OCI-LY3 (cell line): ENCODE results near the gene F13A1.

Experiments
- H2AFZ ChIP-seq: fragments of 200-600, 300-600 bp; shearing (Covaris generic); 2 replicates; pipeline ENCODE4 v1.6.0; 2014; ENCODE audit warnings: antibody characterized with exemption, low read depth, low read length
- H3K27ac ChIP-seq: fragments of 200-600, 300-600 bp; sonication (generic); 2 replicates; pipeline ENCODE4 v1.5.1; 2014; ENCODE audit warnings: mild to moderate bottlenecking, low read length, moderate library complexity, mixed read lengths
- H3K27me3 ChIP-seq: fragments of 200-600, 300-600 bp; sonication (generic); 2 replicates; pipeline ENCODE4 v1.6.1; 2014; ENCODE audit warnings: low read depth, low read length, mixed read lengths
- H3K36me3 ChIP-seq: fragments of 200-600, 300-600 bp; sonication (generic); replicated peaks from 2 replicates; pipeline ENCODE3; 2014; ENCODE audit warnings: low read depth, low read length, mixed read lengths
- H3K4me1 ChIP-seq: fragments of 300-600, 200-600 bp; sonication (generic); 2 replicates; pipeline ENCODE4 v1.6.1; 2014; ENCODE audit warnings: low read length, mixed read lengths
- H3K4me2 ChIP-seq: fragments of 200-600, 300-600 bp; sonication (generic); 2 replicates; pipeline ENCODE4 v1.6.1; 2014; ENCODE audit warnings: low read length, mixed read lengths
- H3K4me3 ChIP-seq: fragments of 300-600, 200-600 bp; sonication (generic); 2 replicates; pipeline ENCODE4 v1.5.1; 2014; ENCODE audit warnings: antibody characterized with exemption, mild to moderate bottlenecking, low read length, moderate library complexity
- H3K79me2 ChIP-seq: fragments of 300-600, 200-600 bp; shearing (Covaris generic); 2 replicates; pipeline ENCODE4 v1.6.1; 2014; ENCODE audit warnings: mild to moderate bottlenecking, low read length, mixed read lengths
- H3K9ac ChIP-seq: fragments of 300-600, 200-600 bp; shearing (Covaris generic); 2 replicates; pipeline ENCODE4 v1.6.0; 2014; ENCODE audit warnings: mild to moderate bottlenecking, low read length, moderate library complexity
- H3K9me3 ChIP-seq: fragments of 200-600, 300-600 bp; shearing (Covaris generic); 2 replicates; pipeline ENCODE4 v1.6.1; 2014; ENCODE audit warnings: low read length, mixed read lengths; ENCODE audit not compliant: insufficient read depth
- H4K20me1 ChIP-seq: fragments of 200-600, 300-600 bp; sonication (generic); 2 replicates; pipeline ENCODE4 v1.6.1; 2016; ENCODE audit warnings: low read length, mixed read lengths; ENCODE audit not compliant: insufficient read depth
- CTCF ChIP-seq: fragments of 200-600, 300-600 bp; sonication (generic); IDR thresholded peaks from 2 replicates; pipeline ENCODE4 v1.5.1; 2014; ENCODE audit warnings: antibody characterized with exemption, low read length, low read depth
- EZH2phosphoT487 ChIP-seq: fragments of 200-600 bp; shearing (Covaris generic); IDR thresholded peaks from 2 replicates; pipeline ENCODE4 v1.6.1; 2018; ENCODE audit warnings: antibody characterized with exemption, mixed run types, low read depth

Gene F13A1

DNA sequence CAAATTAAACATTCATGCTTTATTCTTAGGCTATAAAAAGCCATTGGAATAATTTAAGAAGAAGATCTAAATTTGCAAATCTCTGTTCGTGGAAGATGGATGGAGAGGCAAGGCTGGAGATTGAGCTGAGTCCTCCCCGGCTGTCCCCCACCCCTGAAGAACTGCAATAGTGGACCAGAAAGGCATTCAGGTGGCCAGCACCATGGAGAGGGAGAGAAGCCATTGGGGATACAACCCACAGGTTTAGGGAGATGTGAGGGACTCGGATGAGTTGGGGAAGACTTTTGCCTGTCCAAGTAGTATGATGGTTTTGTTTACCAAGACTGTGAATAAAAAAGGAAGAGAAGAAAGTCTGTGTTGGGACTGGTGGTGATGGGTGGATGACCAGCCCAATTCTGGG is 120.8 kb downstream of the F13A1 start:
- Histone ChIP-seq H3K4me3 (no peak overlapping the region), H3K27me3 (no peaks in the 10 kb centered on the region), H3K79me2 (no peaks in the 10 kb centered on the region), H3K27ac (no peak overlapping the region), H3K36me3 (no peaks in the 10 kb centered on the region), H3K9me3 (no peaks in the 10 kb centered on the region), H3K9ac (no peak overlapping the region), H3K4me2 (no peak overlapping the region), H2AFZ (no peak overlapping the region), H4K20me1 (no peaks in the 10 kb centered on the region), H3K4me1 (no peaks in the 10 kb centered on the region)
- no peak for TF ChIP-seq CTCF
- TF ChIP-seq EZH2phosphoT487, result no peak

GRCh38 chr6:6196762-6197161 is 123.7 kb downstream of the F13A1 start:
- no peaks in the 10 kb centered on the region for H4K20me1 ChIP-seq
- no peaks in the 10 kb centered on the region for H3K4me1 ChIP-seq
- no peaks in the 10 kb centered on the region for H3K27me3 ChIP-seq
- H3K9me3 ChIP-seq, result no peaks in the 10 kb centered on the region
- H3K9ac ChIP-seq, result no peak overlapping the region
- no peak overlapping the region for H3K27ac ChIP-seq
- no peak overlapping the region for H3K4me2 ChIP-seq
- no peak overlapping the region for H3K4me3 ChIP-seq
- no peak for TF ChIP-seq EZH2phosphoT487
- no peak for TF ChIP-seq CTCF
- no peak overlapping the region for H2AFZ ChIP-seq
- H3K79me2 ChIP-seq, result no peaks in the 10 kb centered on the region
- no peaks in the 10 kb centered on the region for H3K36me3 ChIP-seq

GRCh38 chr6:6195080-6195479 is 125.4 kb downstream of the F13A1 start:
- H4K20me1 ChIP-seq, result no peaks in the 10 kb centered on the region
- no peak overlapping the region for H3K9ac ChIP-seq
- H3K4me2 ChIP-seq, result no peak overlapping the region
- H3K9me3 ChIP-seq, result no peaks in the 10 kb centered on the region
- no peak overlapping the region for H3K27ac ChIP-seq
- no peaks in the 10 kb centered on the region for H3K36me3 ChIP-seq
- TF ChIP-seq EZH2phosphoT487 (no peak), CTCF (no peak)
- no peaks in the 10 kb centered on the region for H3K79me2 ChIP-seq
- H3K4me3 ChIP-seq, result no peak overlapping the region
- no peaks in the 10 kb centered on the region for H3K4me1 ChIP-seq
- no peaks in the 10 kb centered on the region for H3K27me3 ChIP-seq
- no peak overlapping the region for H2AFZ ChIP-seq

GRCh38 chr6:6193221-6193745 is 127.2 kb downstream of the F13A1 start:
- TF ChIP-seq CTCF, result no peak
- no peak for TF ChIP-seq EZH2phosphoT487
- no peak overlapping the region for H2AFZ ChIP-seq
- no peak overlapping the region for H3K4me2 ChIP-seq
- H3K79me2 ChIP-seq, result no peaks in the 10 kb centered on the region
- H3K27me3 ChIP-seq, result no peaks in the 10 kb centered on the region
- H3K4me1 ChIP-seq, result no peaks in the 10 kb centered on the region
- no peaks in the 10 kb centered on the region for H3K36me3 ChIP-seq
- no peak overlapping the region for H3K27ac ChIP-seq
- H3K9ac ChIP-seq, result no peak overlapping the region
- no peak overlapping the region for H3K4me3 ChIP-seq
- H4K20me1 ChIP-seq, result no peaks in the 10 kb centered on the region
- H3K9me3 ChIP-seq, result no peaks in the 10 kb centered on the region
